Stimulated activated CD8-positive, alpha-beta memory T cell treated with anti-CD3 and anti-CD28 coated beads, Interleukin-12 subunit alpha, Interleukin-12 subunit beta, amount 100 ng/mL, for 4 hours (primary cell): ENCODE data around the gene LITAF.
"Not testable (repeated sequence)": the region's sequence is repeated elsewhere in the genome, so short reads cannot be mapped to it uniquely, and the experiment has no call there.

ENCODE experiments used
- DNase-seq: peaks from one replicate; pipeline ENCODE4 v3.0.0-alpha.2; 2020; ENCODE audit warnings: low read depth

Gene LITAF

GRCh38 chr16:11515540-11516430, 70.9 kb downstream of the LITAF start:
- DNase-seq: no peak

DNA sequence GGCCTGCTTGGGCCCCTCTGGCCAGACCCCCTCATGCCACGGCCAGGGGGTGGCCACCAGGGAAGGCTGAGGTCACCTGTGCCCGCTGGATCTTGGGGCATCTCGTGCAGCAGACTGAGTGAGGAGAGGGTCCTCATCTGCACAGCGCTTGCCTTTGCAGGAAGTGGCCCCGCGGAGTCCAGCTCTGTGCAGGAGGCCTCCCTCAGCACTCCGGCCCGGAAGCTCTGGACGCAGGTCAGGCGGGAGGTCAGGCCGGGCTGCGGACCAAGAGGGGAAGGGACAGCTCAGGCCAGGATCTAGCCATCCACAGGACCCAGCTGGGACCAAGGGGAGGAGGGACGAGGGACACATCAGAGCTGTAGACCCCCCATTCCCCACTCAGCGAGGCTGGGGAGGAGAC, 72.4 kb downstream of the LITAF start:
- no peak for DNase-seq

GRCh38 chr16:11513366-11513765, 73.4 kb downstream of the LITAF start:
- DNase-seq: not testable (repeated sequence)

GRCh38 chr16:11511801-11512200, 74.9 kb downstream of the LITAF start:
- DNase-seq: no peak

DNA sequence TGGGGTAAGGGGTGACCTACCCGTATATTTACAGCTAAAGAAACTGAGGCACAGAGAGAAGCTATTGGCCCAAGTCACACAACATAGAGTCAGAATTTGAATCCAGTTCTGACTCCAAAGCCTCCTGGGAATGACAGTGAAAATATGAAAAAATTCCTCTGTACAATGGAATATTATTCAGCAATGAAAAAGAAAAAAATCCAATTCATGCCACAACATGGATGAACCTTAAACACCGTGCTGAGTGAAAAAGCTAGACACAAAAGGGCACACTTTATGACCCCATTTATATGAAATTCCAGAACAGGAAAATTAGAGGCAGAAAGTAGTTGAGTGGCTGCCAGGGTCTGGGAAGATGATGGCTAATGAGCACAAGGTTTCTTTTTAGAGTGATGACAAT, 75.4 kb downstream of the LITAF start:
- DNase-seq: no peak

DNA sequence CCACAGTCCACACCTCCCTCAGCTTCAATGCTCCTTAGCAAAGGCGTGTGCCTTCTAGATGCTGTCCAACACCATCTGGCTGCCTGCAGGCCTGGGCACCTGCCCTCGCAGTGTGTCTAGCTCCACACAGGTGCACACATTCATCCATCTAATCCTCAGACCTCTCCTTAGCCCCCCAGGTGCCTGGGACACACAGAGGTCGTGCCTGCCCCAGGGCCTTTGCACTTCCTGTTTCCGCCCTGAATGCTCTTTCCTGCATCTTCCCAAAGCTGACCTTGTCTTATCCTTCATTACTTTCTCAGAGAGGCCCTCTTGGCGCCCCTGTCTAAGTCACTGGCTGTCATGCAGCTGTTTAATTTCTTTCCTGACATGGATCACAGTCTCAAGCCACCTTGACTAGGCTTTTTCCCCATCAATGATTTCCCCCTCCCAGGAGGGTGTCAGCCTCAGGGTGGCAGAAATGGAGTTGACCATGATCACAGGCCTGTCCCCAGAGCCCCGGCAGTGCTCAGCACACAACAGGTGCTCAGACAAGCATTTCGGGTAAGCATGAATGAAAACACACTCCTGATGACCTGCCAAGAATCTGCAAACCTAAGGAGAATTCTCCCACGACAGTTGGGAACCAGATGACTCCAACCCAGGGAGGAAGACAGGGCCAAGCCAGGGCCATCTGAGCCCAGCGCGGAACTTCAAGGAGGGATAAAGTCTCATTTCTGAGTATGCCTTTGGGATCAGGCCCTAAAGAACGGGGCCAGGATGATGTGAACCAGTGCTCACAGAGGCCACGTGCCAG, 76.3 kb downstream of the LITAF start:
- no peak for DNase-seq

GRCh38 chr16:11507991-11508390, 78.7 kb downstream of the LITAF start:
- DNase-seq: no peak

- no peak for DNase-seq
Measured at GRCh38 chr16:11507350-11507749, 79.4 kb downstream of the LITAF start.

- DNase-seq: no peak
Measured at GRCh38 chr16:11506741-11507305, 79.9 kb downstream of the LITAF start.

DNA sequence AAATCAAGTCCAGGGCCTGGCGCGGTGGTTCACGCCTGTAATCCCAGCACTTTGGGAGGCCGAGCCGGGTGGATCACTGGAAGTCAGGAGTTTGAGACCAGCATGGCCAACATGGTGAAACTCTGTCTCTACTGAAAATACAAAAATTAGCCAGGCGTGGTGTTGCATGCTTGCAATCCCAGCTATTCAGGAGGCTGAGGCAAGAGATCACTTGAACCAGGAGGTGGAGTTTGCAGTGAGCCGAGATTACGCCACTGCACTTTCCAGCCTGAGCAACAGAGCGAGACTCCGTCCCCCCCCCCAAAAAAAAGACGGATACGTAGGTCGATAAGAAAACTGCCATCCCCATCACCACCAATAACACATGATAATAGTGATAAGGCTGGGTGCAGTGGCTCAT, 82.5 kb downstream of the LITAF start:
- not testable (repeated sequence) for DNase-seq

DNA sequence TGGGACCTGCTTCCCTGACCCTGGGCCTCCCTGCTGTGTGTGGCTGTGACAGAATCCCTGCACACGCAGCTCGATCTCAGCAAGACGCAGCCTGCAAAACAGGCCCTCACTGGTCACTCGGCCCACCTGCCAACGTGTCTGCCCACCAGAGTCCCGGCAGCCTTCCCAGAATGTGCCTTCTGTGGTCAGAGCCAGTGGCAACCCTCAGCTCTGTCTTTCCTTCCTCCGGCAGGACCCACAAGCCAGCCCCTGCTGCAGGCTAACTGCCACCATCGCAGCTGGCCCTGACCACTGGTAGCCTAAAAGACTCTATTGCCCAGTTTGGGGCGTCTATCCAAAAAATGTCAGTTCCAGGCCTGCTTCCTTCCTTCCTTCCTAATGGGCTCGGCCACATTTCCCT, 83.2 kb downstream of the LITAF start:
- DNase-seq: no peak

- no peak for DNase-seq
Measured at GRCh38 chr16:11502239-11502638, 84.5 kb downstream of the LITAF start.

DNA sequence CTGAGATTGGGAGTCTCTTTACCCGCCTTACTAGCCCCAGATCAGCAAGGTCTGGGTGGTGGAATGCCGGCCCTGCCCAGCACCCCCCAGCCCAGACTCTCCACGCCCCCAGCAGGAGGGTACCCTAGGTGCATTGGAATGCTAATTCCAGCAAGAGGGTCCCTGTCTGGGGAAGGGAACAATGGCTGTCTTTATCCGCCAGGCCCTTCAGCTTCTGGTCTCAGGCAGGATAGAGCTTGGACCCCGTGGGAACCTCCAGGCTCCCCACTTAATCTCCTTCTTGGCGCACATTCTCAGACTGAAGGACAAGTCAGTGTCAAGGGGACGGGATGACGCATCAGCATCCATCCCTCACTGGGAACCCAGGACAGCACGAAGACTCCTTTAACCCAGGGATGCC, 85.1 kb downstream of the LITAF start:
- DNase-seq: no peak

GRCh38 chr16:11500700-11501346, 85.9 kb downstream of the LITAF start:
- no peak for DNase-seq

GRCh38 chr16:11499295-11500089, 87.2 kb downstream of the LITAF start:
- DNase-seq: no peak

- no peak for DNase-seq
Measured at GRCh38 chr16:11498683-11499082, 88.0 kb downstream of the LITAF start.

DNA sequence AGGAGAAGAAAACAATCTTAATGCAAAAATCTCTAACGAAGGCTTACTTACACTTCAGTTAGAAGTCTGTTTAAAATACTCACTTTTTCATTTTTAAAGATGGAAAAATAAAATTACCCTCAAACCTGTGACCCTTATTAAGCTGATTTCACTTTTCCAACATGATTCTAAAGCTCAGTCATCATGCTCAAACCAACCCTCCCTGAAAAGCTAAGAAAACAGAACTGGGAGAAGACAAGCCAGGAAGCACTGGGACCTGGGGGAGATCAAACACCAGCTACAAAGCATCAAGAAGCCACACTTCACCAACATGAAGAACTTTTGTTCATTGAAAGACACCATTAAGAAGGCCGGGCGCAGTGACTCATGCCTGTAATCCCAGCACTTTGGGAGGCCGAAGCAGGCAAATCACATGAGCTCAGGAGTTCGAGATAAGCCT, 88.8 kb downstream of the LITAF start:
- no peak for DNase-seq
